Activated T-cell treated with anti-CD3 and anti-CD28 coated beads for 1 hour (primary cell): ENCODE measurements around the gene SNAPC4.

Experiments
- DNase-seq: peaks from one replicate; pipeline ENCODE4 v3.0.0-alpha.2; 2020; ENCODE audit warnings: low read depth

The SNAPC4 gene

DNA sequence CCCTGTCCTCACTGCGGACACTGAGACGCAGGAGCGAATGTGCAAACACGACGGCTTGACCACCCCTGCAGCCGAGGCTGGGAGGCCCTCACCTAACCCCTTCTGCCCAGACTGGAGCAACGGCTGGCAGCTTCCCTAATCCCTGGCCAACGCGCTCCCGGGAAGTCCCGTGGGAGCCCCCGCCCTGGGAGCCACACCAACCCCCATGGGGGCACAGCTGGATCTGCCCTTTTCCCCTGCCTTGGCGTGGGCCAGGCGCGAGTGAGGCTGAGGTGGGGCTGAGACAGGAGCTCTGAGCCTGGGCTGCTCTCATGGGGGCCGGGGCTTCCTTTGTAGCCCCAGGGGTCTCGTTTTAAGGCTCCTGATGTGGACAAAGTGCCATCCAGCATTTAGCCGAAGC, 31.8 kb downstream of the SNAPC4 start:
- no peak for DNase-seq

DNA sequence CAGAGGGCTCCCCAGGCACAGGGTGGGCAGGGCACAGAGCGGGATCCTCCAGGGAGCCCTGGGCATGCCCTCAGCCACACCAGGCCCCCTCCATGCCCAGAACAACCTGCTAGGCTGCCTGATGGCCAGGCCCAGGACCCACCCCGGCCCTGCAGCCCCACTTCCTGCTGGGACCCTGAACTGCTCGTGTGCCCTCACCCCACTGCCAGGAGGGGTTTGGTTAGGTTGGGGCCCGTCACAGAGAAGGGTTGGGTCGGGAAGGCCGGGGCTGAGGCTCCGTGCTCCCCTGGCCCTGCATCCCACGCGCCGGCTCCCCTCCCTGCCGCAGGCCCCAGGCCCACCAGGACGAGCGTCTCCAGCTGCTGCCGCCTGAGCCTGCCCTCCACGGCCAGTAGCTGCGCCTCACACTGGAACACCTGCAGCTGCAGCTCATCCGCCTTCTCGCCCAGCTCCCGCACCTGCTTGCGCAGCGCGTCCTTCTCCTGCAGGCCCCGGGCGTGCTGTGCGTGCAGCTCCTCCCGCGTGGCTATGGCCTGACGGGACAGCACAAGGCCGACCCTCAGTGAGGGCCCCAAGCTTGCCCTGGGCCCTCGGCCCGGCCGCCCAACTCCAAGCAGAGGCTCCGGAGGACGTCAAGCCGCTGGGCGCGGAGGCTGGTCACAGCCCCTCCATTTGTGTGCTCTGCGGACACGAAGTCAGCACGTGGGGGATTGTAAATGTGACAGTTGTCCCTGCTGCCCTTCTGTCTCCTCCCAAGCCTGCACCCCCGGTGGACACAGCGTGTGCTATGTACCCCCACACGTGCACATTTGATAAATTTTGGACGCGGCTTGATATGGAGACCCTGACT, 32.4 kb downstream of the SNAPC4 start:
- DNase-seq: no peak

DNA sequence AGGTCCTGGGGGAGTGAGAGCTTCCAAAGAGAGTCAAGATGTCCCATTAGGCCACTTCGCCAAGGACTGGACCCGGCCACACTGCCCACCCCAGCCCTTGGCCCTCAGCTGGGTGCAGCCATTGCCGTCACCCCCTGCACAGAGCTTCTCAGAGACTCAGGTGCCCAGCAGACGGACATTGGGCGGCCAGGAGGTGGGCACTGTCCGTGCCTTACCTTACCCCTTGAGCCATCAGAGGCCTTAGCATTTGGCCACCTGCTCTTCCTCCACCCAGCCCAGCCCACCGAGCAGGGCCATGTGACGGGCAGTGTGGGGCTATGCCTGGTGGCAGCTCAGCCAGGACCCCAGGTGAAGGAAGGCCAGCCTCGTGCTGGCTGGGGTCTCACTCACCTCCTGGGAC, 33.1 kb downstream of the SNAPC4 start:
- DNase-seq: no peak

DNA sequence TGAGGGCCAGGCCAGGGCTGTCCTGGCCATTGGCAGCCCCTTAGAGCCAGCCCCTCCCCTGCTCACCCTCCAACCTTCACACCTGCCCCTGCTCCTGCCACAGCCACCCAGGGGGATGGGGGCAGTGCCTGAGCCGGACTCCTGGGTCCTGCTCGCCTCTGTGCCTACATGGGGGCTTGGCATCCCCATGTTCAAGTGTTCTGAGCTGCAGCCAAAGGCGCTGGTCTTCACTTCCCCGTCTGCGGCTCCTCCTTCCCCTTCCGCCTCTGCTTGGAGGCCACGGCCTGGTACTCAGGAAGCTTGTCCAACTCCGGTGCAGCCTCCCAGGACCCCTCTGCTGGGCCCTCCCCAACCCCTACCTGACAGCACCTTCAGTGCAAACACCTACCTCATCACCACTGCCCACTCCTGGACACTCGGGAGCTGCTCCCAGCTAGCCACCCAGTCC, 34.2 kb downstream of the SNAPC4 start:
- no peak for DNase-seq

DNA sequence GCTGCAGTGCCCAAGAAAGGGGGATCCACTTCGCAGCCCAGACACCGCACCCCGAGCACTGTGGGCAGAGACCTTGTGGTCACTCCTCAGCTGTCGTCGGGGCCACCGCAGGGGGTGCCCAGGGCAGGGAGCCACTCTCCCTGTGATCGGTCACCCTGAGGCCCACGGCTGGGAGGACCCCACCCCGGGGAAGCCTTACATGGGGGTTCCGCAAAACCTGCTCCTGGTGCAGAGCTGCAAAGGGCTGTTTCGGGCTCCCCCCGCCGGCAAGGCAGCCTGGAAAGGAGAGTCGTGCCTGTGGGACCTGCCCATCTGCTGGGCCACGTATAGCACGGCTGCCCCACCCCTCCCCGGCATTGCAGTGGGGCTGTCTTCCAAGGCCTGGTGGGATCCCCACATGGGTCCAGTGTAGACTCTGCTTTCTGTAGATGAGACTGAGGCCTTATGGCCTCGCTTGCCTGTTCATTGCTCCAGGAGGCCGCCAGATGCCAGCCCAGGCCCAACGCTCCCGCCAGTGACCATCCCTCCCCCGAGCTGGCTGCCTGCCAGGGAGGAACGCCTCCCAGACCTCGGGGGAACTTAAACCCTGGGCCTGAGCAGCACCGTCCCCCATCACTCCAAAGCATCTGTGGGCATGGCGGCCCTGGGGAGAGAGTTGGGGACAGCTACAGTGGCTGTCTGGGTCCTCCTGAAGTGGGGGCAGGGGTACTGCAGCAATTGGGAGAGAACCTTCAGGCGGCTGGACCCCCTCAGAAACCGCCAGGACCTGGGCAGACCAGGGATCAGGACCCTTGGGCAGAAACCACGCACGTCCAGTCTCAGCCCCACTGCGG, 34.8 kb downstream of the SNAPC4 start:
- no peak for DNase-seq

DNA sequence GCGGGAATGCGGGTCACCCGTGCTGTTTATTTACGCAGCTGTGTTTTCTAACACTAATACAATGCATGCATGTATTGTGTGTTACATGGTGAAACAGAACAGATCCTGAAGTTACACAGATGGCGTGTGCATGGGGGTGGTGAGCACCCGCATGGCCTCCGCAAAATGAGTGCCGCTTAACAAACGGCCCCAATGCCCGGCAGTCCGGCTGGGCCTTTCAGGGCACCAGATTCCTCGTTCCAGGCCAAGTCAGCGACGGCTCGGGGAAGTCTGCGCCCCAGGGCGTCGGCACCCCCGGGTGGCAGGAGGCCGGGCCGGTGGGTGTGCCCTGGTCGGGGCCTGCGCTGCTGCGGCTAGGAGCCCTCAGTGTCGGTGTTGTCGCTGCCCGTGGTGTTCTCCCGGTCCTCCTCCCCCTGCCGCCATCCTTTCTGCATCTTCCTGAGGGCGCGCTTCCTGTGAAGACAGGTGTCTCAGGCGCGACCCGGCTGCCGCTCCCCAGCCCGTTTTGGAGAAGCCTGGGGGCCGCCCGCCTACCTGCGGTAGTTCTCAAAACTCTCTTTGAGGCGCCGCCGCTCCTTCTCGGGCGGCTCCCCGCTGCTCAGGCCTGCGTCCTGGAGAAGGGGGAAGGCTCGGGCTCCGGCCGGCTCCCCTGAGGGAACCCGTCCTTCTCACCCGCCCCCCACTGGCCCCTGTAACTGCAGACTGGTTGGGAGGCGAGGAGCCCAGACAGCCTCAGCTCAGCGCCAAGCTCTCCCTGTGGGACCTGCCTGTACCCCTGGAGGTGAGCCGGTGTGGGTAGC, 35.8 kb downstream of the SNAPC4 start:
- DNase-seq: no peak

DNA sequence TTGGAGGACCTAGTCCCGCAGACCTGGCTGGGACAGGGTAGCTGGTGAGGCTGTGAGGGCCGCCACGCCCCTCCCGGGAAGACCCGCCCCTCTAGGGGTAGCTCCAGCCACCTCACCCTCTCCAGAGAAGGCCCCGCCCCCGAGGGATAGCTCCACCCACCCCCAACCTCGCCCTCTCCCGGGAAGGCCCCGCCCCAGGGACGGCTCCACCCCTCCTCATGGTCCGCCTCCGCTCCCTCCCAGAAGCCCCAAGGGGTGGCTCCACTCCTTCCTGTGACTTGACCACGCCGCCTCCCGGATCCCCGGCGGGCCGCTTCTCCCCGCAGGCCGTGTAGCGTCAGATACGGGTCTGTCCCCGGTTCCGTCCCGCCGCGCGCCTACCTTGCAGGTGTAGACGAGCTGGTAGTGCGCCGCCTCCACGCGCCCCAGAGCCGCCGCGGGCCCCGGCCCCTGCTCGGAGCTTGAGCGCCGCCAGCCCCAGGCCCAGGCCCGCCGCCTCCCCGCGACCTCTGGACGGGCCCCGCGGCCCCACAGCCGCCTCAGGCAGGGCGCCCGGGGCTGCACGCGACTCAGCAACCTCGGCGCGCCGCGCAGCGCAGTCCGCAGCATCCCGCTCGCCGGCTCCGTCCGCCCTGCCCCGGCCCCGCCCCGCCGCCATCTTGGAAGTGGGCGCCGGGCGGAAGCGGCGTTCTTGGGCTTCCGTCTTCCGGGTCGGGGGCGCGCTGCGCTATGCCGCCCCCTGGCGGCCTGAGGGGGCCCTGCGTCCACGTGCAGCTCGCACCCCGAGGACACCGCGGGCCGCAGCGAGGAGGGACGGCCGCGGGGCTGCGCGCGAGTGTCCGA, 36.6 kb downstream of the SNAPC4 start, which contains the start of gene DNLZ:
TSS of gene DNLZ (minus strand) at position 639 of the 843 bp plus-strand sequence. CDS start at position 609, 30 bp downstream.
- DNase-seq: peak; percentile 92

DNA sequence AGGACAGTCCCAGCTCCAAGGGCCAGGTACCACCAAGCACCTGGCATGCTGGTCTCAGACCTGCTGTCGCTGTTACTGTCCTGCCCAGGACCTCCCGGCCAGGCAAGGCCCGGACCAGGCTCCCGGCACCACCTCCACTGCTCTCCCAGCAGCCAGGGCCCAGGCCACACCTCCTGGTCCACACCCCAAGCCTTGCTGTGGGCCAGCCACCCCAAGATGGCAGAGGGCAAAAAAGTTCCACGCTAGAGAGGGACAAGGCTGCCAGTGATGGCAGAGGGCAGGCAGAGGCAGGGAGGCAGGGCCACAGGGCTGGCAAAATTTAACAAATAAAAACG, 37.6 kb downstream of the SNAPC4 start:
- no peak for DNase-seq

DNA sequence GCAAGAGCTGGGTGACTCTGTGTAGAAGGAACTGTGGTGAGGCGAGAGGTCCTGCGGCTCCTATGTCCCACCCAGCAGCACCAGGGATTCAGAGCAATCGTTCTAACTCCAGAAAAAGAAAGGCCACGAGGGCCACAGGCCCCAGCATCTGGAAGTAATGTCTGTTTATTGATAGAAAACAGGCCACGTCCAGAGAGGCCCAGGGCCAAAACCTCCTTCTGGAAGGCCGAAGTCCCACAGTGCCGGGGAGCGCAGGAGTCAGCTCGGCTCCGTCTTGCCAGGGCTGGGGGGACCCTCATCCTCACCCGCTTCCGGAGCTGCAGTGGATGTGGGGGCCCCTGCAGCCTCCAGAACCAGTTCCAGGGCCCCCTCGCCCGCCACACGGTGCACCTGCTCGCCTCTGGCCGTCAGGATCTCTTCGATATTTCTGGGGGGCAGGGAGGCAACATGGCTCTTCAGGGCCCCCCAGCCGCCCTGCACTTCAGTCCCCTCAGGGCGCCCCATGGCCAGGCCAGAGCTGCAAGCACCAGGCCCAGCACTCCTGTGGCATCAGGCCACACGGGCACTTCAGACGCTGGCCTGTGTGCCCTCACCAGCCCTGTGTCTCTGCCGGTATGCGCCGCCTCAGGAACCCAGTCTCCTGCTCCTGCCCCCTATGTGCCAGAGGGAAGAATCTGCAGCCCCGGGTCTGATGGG, 38.1 kb downstream of the SNAPC4 start:
- no peak for DNase-seq

DNA sequence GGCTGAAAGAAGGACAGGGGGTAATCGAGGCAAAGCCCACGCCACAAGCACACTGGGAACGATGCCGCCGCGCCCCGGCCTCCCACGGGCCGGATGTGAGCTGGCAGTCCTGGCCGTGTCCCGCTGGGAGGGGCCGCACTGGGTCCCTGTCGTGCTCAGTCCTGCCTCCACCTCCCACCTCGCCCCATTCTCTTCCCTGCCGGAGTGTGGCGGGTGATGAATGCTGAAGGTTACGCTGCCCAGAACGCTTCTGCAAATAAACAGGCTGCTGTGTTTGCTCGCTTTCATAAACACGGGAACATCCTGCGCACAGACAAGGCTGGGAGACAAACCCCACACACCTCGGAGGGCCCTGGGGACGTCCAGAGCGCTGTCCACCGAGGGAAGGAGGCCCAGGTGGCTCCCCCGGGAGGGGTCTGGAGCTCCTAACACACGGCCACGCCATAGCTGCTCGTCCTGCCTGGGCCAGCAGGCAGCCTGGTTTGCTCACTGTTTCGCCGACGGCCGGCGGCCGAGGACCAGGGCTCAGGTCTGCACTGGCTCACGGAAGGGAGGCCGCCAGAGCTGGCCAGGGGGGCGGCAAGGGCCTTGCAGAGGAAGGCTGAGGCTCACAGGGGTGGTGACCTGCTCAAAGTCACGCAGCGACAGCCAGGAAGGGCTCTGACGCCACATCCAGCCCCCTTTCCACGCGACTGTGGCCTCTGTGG, 38.8 kb downstream of the SNAPC4 start:
- no peak for DNase-seq

DNA sequence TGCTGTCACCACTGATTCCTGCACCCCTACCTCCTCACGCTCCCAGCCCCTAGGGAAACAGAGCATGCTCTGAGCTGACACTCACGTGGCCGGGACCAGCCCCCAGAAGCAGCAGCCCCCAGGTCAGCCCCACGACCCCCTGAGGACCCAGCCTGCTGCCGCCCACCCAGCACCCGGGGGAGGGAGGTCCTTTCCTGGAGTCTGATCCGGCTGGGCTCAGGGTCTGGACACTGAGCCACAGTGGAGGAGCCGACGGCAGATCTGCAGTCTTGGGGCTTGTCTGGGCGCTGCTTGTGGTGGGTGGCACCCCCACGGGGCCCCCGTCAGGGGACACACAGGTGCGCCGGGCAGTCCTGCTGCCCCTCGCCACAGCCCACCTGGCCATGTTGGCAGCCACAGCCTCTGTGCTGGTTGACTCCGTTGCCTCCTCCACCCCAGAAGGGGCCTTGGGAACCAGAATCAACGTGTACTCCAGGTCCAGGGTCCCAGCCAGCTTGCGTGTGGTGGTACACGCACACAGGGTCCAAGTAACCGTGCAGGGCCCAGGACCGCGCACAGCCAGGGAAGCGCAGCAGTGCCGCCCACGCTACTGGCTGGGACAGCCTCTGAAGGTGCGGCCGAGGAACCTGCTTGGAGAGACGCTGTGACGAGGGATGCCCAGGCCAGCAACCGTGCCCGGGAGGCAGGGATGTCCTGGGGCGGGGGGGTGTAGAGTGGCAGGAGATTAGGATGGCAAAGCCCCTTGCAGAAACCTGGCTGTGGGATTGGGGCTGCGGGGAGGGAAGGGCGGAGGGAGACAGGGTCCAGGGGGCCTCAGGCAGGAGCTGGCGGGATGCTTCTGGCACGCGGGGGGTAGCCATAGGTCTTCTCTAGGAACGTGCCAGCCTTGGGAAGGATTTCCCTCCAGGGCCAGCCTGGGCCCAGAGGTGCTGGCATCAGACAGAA, 39.9 kb downstream of the SNAPC4 start:
- no peak for DNase-seq

DNA sequence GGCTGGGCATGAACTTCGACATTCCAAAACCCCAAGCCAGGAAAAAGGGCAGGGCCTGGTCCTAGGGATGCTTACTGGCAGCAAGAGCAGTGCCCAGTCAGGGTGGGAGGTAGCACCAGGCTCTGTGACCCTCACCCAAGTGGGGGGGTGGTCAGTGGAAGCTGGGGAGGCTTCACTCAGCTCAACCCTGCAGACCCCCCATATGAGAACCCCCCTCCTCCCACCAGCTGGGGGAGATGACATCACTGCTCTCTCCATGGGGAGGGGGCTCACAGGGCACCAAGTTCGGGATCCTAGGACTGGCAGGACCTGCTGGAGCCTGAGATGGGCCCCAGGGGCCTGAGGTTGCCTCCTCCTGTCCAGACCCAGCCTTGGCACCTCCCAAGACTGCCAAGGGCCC, 41.1 kb downstream of the SNAPC4 start:
- no peak for DNase-seq

DNA sequence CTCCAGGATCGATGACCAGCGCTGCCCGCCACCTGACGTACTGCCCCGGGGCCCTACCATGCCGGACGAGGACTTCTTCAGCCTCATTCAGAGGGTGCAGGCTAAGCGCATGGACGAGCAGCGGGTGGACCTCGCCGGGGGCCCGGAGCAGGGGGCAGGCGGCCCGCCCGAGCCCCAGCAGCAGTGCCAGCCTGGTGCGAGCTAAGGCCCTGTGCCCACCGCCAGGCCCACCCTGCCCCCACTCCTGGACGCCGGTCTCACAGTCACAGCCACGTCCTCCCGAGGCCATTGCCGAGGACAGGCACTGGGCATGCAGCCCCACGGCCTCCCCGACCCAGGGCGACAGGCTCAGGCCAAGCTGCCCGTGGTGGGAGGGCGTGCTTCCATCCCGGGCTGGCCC, 42.0 kb downstream of the SNAPC4 start:
- DNase-seq: no peak

DNA sequence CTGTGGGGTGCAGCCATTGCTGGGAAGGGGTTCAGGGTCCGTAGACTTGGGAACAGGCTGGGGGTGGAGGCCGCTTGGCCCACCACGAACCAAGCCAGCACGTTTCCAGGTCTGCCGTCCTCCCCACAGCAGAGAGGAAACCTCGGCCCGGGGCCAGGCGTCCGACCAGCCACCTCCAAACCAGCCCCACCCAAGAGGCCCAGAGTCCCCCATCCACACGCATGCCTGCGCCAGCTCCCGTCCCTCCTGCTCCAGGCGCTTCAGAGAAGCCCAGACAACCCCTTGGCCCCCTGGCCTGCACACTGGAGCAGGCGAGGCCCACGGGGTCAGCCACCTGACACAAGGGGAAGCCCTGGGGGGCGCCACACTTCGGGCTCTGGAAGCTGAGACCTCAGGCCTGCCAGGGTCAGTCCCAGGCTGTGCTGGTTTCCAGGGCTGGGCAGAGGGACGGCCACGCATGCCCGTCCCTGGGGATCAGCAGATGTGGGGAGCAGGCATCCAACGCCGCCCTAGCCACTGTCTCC, 42.7 kb downstream of the SNAPC4 start:
- no peak for DNase-seq

DNA sequence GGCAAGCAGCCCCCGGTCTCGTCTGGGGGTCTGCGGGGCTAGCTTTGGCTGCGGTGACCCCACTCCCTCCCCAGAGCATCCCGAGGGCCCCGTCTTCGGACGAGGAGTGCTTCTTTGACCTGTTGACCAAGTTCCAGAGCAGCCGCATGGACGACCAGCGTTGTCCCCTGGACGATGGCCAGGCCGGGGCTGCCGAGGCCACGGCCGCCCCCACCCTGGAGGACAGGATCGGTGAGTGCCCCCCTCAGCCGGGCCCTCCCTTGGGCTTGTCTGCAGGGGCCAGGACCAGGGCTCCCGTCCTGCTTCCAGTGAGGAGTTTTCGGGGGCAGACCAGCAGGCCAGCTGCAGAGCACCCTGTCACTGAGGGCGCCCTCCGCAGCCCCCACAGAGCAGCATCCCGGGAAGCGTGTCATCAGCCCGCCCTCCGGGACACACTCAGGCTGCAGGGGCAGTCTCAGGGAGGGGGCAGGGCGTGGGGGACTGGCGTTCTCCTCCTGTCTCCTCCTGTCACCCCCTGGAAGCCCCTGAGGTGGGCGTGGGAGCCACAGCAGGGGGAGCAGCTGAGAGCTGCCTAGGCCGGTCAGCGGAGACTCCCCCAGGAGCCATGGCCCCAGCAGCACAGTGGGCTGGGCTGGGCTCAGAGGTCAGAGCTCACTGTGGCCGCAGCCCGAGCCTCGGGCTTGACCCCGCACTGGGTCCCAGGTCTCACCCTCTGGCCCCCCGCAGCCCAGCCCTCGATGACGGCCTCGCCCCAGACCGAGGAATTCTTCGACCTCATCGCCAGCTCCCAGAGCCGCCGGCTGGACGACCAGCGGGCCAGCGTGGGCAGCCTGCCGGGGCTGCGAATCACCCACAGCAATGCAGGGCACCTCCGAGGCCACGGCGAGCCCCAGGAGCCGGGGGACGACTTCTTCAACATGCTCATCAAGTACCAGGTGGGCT, 44.1 kb downstream of the SNAPC4 start:
- DNase-seq: no peak

DNA sequence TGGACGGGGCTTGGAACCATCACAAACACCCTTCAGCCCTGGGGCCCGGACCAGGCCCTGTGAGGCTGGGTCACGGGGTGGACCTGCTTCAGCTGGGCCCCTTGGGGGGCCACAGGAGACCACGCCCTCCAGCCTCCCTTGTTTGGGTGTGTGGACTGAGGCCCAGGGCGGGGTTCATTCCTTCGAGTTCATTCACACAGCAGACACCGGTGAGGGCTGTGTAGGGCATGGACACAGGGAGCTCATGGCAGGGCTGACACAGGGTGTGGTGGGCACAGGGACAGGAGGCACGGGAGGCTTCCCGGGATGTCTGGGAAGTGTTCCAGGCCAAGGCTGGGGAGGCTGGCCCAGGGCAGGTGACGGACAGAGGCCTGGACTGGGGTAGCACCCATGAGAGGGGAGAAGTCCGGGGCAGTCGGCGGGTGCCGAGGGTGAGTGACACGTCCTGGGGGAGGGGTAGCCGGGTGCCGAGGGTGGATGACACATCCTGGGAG, 45.3 kb downstream of the SNAPC4 start:
- DNase-seq: no peak

DNA sequence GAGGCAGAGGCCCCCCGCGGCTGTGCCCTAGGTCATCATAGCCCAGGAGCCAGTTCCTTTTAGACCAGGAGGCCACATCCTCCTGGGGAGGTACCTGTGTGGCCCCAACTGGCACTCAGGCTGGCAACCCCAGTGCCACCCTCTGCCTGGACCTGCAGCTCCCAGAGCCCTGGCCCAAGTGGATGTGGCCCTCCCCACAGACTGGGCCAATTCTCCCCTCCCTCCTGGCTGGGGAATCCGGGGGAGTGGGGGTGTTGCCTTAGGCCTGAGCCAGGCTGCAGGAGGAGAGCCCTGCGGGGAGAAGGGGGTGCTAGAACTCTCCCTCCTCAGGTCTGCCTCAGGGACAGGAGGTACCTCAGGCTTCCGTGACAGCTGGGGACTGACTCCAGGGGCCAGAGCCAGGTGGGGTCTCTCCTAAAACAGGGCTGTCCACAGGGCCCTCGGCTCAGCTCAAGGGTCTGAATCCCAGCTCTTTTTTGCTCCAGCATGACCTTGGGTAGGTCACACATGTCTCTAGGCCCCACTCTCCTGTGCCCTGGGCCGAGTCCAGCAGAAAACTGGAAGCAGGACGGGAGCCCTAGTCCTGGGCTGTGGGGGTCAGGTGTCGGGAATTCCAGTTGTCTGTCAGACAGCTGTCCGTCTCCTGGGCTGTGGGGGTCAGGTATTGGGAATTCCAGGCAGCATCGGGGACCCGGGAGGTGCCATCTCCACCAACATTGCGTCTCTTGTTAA, 46.0 kb downstream of the SNAPC4 start:
- no peak for DNase-seq
